ENCODE results near the gene CXCL8. TPM values are rescaled to one million over a fixed set of nuclear protein-coding genes. Genes with fewer than 3 reads are reported as not detected.

CXCL8 gene
- total and polyA plus RNA-seq, 9 of the 15 experiments (the other 6 are each of a cell fraction or from before 2014, with no cell fraction given), result 1.6 to 7.7 (median 3.3) TPM

GRCh38 chr4:73707918-73708577 lies 32.3 kb upstream of the CXCL8 start:
- Histone ChIP-seq H2AFZ (ENCODE audit: low read depth, low read length) (peak overlapping the region; percentile 33), H3K4me2 (ENCODE audit: insufficient read depth, low read length) (no peak overlapping the region), H3K4me3 (no peak overlapping the region), H3K9ac (ENCODE audit: insufficient read depth in 1 of 2, low read depth in 2 of 2, low read length in 2 of 2) (peak overlapping the region in 1 of 2 experiments; percentile 39; a peak in 2 of 4 replicates), H3K36me3 (ENCODE audit: control insufficient read depth, insufficient read depth, low read length) (no peaks in the 10 kb centered on the region), H3K9me3 (replicated peaks; ENCODE audit: control insufficient read depth, insufficient read depth, low read depth, low read length) (no peaks in the 10 kb centered on the region), H3K4me1 (replicated peaks in 1 of 2; ENCODE audit: control insufficient read depth in 2 of 2, insufficient read depth in 2 of 2, low read length in 2 of 2) (peaks cover 0 to 82% of the 10 kb centered on the region in 2 experiments; a peak in 4 of 5 replicates), H3K9me1 (ENCODE audit: control insufficient read depth, insufficient read depth, low read length) (no peaks in the 10 kb centered on the region), H3K27me3 (ENCODE audit: control insufficient read depth in 2 of 2, insufficient read depth in 2 of 2, low read length in 2 of 2) (no peaks in the 10 kb centered on the region), H4K20me1 (replicated peaks; ENCODE audit: control insufficient read depth, insufficient read depth, low read length) (no peaks in the 10 kb centered on the region), H3K27ac (ENCODE audit: extremely low read depth, low read depth, low read length) (peak overlapping the region; percentile 74), H3K79me2 (ENCODE audit: control insufficient read depth, insufficient read depth, low read length) (no peaks in the 10 kb centered on the region)
- 2% methylated on average over 7 of the region's 7 CpGs for WGBS (ENCODE audit: insufficient coverage, low coverage, missing lambda C conversion rate)
- ATAC-seq (peak; percentile 76), DNase-seq (ENCODE audit: extremely low read depth in 1 of 4, low spot score in 3 of 4) (peak; percentile 36 to 87 (median 56)), FAIRE-seq (peak; percentile 87)
- POLR2A ChIA-PET, result interaction anchor here (0.6 kb wide), 1 partner anchor 10 kb away, joined by 3 read pairs; no protein-coding TSS in a partner anchor
- intact Hi-C loops (cut with micrococcal nuclease) (loop anchor here (5.0 kb wide), 1 partner anchor 389 kb away; the partner anchor contains the start of gene CXCL2), in situ Hi-C loops (cut with MboI) (loop anchor here (25.0 kb wide), 1 partner anchor 954 kb away; no protein-coding TSS in a partner anchor)
- CTCF ChIA-PET (ENCODE audit: low intra/inter-chr PET ratio), result no interaction called here
- TSS peak; percentile 95 for BruUV-seq (replicated peaks)
- TF ChIP-seq JUN (IDR thresholded peaks at IDR 0.05; ENCODE audit: borderline replicate concordance, low read depth, low read length), result peak; percentile 76
- no peak for TF ChIP-seq JUN (CRISPR knock-in tag; IDR thresholded peaks at IDR 0.05; ENCODE audit: borderline replicate concordance)
- TF ChIP-seq ZNF589 (CRISPR knock-in tag; IDR thresholded peaks at IDR 0.05; ENCODE audit: low read depth), result peak; percentile 83; the same call in 1 of the 2 replicates
- no peak for TF ChIP-seq CC2D1A (IDR thresholded peaks at IDR 0.05)
- TF ChIP-seq ZFPM2 (CRISPR knock-in tag; IDR thresholded peaks at IDR 0.05), result no peak
- TF ChIP-seq ZNF347 (CRISPR knock-in tag; IDR thresholded peaks at IDR 0.05; ENCODE audit: low read depth), result no peak
- TF ChIP-seq HMG20B (CRISPR knock-in tag; IDR thresholded peaks at IDR 0.05), result no peak
- TF ChIP-seq NCOA2 (IDR thresholded peaks at IDR 0.05; ENCODE audit: partially characterized antibody in 2 of 2), result peak in 1 of 2 experiments; percentile 59
- peak; percentile 35; the same call in 1 of the 2 replicates for TF ChIP-seq GABPA (tag; conservative IDR thresholded peaks at IDR 0.05; ENCODE audit: low read depth)
- TF ChIP-seq, protein P1, sequence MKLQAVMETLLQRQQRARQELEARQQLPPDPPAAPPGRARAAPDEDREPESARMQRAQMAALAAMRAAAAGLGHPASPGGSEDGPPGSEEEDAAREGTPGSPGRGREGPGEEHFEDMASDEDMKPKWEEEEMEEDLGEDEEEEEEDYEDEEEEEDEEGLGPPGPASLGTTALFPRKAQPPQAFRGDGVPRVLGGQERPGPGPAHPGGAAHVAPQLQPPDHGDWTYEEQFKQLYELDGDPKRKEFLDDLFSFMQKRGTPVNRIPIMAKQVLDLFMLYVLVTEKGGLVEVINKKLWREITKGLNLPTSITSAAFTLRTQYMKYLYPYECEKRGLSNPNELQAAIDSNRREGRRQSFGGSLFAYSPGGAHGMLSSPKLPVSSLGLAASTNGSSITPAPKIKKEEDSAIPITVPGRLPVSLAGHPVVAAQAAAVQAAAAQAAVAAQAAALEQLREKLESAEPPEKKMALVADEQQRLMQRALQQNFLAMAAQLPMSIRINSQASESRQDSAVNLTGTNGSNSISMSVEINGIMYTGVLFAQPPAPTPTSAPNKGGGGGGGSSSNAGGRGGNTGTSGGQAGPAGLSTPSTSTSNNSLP (IDR thresholded peaks at IDR 0.05; ENCODE audit: borderline replicate concordance, low read depth, low read length), result no peak
- TF ChIP-seq SMARCE1 (IDR thresholded peaks at IDR 0.05), result peak; percentile 87
- TF ChIP-seq ZBED1 (IDR thresholded peaks at IDR 0.05), result no peak
- TF ChIP-seq ELF2 (CRISPR knock-in tag; IDR thresholded peaks at IDR 0.05), result no peak
- peak; percentile 93 for TF ChIP-seq DPF2 (IDR thresholded peaks at IDR 0.05)
- peak; percentile 95 for TF ChIP-seq FOSL1 (tag; conservative IDR thresholded peaks at IDR 0.05)
- no peak for TF ChIP-seq CBX2 (IDR thresholded peaks at IDR 0.05; ENCODE audit: insufficient read depth, low read length, poor library complexity, severe bottlenecking)
- TF ChIP-seq PML (IDR thresholded peaks at IDR 0.05; ENCODE audit: low read length), result peak; percentile 42; the same call in 1 of the 2 replicates
- TF ChIP-seq GATA2 (CRISPR knock-in tag; IDR thresholded peaks at IDR 0.05), result 0 out of 2 replicates have a peak, but pooled peaks have one; percentile 62
- TF ChIP-seq SMARCC2 (IDR thresholded peaks at IDR 0.05; ENCODE audit: low read depth), result peak; percentile 78
- TF ChIP-seq NCOR1 (IDR thresholded peaks at IDR 0.05), result peak; percentile 46; the same call in 1 of the 2 replicates
- TF ChIP-seq MYNN (IDR thresholded peaks at IDR 0.05), result peak; percentile 33; the same call in 1 of the 2 replicates
- no peak for TF ChIP-seq MYNN (CRISPR knock-in tag; IDR thresholded peaks at IDR 0.05)
- TF ChIP-seq HDAC2 (IDR thresholded peaks at IDR 0.05), result 0 out of 2 replicates have a peak, but pooled peaks have one; percentile 39
- peak; percentile 94 for TF ChIP-seq JUND (IDR thresholded peaks at IDR 0.05; ENCODE audit: borderline replicate concordance, low read depth, low read length)
- TF ChIP-seq JUND (tag; IDR thresholded peaks at IDR 0.05; ENCODE audit: borderline replicate concordance, low read depth, low read length), result peak; percentile 90; the same call in 2 of the 3 replicates
